A549 (cell line): ENCODE measurements around the gene SLC7A8.

Experiments used
- CTCF ChIP-seq: fragments of >200 bp; sonication (Bioruptor Twin); formaldehyde crosslinking; IDR thresholded peaks from 3 replicates; pipeline ENCODE4 v1.5.1; 2016
- ELK1 ChIP-seq: fragments of 150-350 bp; IDR thresholded peaks from 2 replicates; pipeline ENCODE4 v1.6.1; 2014; ENCODE audit warnings: low read depth, mild to moderate bottlenecking, low read length
- EP300 ChIP-seq, 2 experiments: fragments of >200 bp; sonication (Bioruptor Twin); formaldehyde crosslinking; IDR thresholded peaks; 2 replicates in 1 of 2; 3 replicates in 1 of 2; pipeline ENCODE4 v1.6.1; 2016 to 2017
- ESRRA ChIP-seq: fragments of 150-350 bp; IDR thresholded peaks from 2 replicates; pipeline ENCODE4 v1.6.1; 2014; ENCODE audit warnings: mild to moderate bottlenecking, low read length, borderline replicate concordance
- KDM1A ChIP-seq: fragments of 200-600 bp; sonication (generic); IDR thresholded peaks from 2 replicates; pipeline ENCODE4 v1.6.1; 2016; ENCODE audit warnings: low read depth, mild to moderate bottlenecking
- PHF8 ChIP-seq: fragments of 200-600 bp; sonication (generic); IDR thresholded peaks from 2 replicates; pipeline ENCODE4 v1.6.1; 2016; ENCODE audit warnings: low read depth, mild to moderate bottlenecking, antibody characterized with exemption, moderate library complexity, borderline replicate concordance
- SMC3 ChIP-seq: fragments of >200 bp; sonication (Bioruptor Twin); formaldehyde crosslinking; IDR thresholded peaks from 3 replicates; pipeline ENCODE4 v1.6.1; 2018; ENCODE audit warnings: inconsistent platforms
- ZNF302 ChIP-seq: fragments of 250-450 bp; sonication (Bioruptor Pico); IDR thresholded peaks from 2 replicates; pipeline ENCODE4 v1.9.0; 2021; ENCODE audit warnings: inconsistent platforms, mild to moderate bottlenecking, moderate library complexity

GRCh38 chr14:23126548-23127278 lies 56.7 kb downstream of the SLC7A8 start:
- TF ChIP-seq CTCF (no peak), KDM1A (no peak), SMC3 (no peak), EP300 (IDR thresholded peaks at IDR 0.05) (no peak), ELK1 (no peak), ZNF302 (CRISPR knock-in tag) (no peak), PHF8 (no peak), ESRRA (no peak)
